CD14-positive monocyte (primary cell): ENCODE results near the gene BLM. TPM values are rescaled to one million over a fixed set of nuclear protein-coding genes. Genes with fewer than 3 reads are reported as not detected.
A peak's percentile ranks its signal among the peaks of the same experiment; 100 is the strongest.

Source experiments
- DNase-seq, 3 donors: peaks; one replicate each; pipeline ENCODE4 v3.0.0-alpha.2; 2011 to 2022
- H2AFZ ChIP-seq: 2 replicates; pipeline ENCODE4 v1.6.0; 2012; ENCODE audit warnings: mild to moderate bottlenecking, low read depth, low read length, inconsistent platforms; ENCODE audit not compliant: insufficient read depth, poor library complexity, severe bottlenecking
- H3K27ac ChIP-seq, 2 donors: 1 replicate in 1 of 2; 2 replicates in 1 of 2; pipeline ENCODE4 v1.5.1; 2012 to 2013; ENCODE audit warnings: low read length in 2 of 2, control low read depth in 1 of 2, inconsistent platforms in 1 of 2, low read depth in 1 of 2, mild to moderate bottlenecking in 1 of 2
- H3K27me3 ChIP-seq, 2 donors: one replicate each; pipeline versions ENCODE4 v1.6.0 to v1.6.1; 2011 to 2013; ENCODE audit warnings: low read length in 2 of 2; ENCODE audit not compliant: control insufficient read depth in 2 of 2, insufficient read depth in 2 of 2
- H3K36me3 ChIP-seq, 2 donors: replicated peaks in 1 of 2; 1 replicate in 1 of 2; 2 replicates in 1 of 2; pipeline versions ENCODE4 v1.5.1 to v1.6.1; 2012 to 2013; ENCODE audit warnings: low read length in 2 of 2, control low read depth in 1 of 2, inconsistent platforms in 1 of 2, mild to moderate bottlenecking in 1 of 2; ENCODE audit not compliant: insufficient read depth in 2 of 2, control insufficient read depth in 1 of 2
- H3K4me1 ChIP-seq, 2 donors: 1 replicate in 1 of 2; 2 replicates in 1 of 2; pipeline versions ENCODE4 v1.5.1 to v1.6.1; 2012 to 2013; ENCODE audit warnings: low read length in 2 of 2, control low read depth in 1 of 2, inconsistent platforms in 1 of 2, mild to moderate bottlenecking in 1 of 2, moderate library complexity in 1 of 2; ENCODE audit not compliant: insufficient read depth in 2 of 2, control insufficient read depth in 1 of 2
- H3K4me2 ChIP-seq: replicated peaks from 2 replicates; pipeline ENCODE3; 2012; ENCODE audit warnings: low read length, moderate library complexity, mild to moderate bottlenecking; ENCODE audit not compliant: poor library complexity, severe bottlenecking; ENCODE audit errors: extremely low read depth
- H3K4me3 ChIP-seq, 3 experiments: fragments of 200-600 bp in 1 of 3; sonication (generic) in 1 of 3; replicated peaks in 1 of 3; 1 replicate in 2 of 3; 2 replicates in 1 of 3; pipeline ENCODE4 v1.5.1; 2011 to 2013; ENCODE audit warnings: low read length in 3 of 3, mild to moderate bottlenecking in 3 of 3, control low read depth in 2 of 3, low read depth in 2 of 3, inconsistent platforms in 1 of 3, moderate library complexity in 1 of 3
- H3K79me2 ChIP-seq: 2 replicates; pipeline ENCODE4 v1.6.0; 2012; ENCODE audit warnings: mild to moderate bottlenecking, control low read depth, inconsistent platforms, low read length, moderate library complexity; ENCODE audit not compliant: insufficient read depth
- H3K9ac ChIP-seq: 2 replicates; pipeline ENCODE4 v1.6.0; 2017; ENCODE audit warnings: low read length, mild to moderate bottlenecking; ENCODE audit not compliant: insufficient read depth, poor library complexity, severe bottlenecking
- H3K9me3 ChIP-seq, 2 donors: replicated peaks in 1 of 2; 1 replicate in 1 of 2; 2 replicates in 1 of 2; pipeline versions ENCODE4 v1.5.1 to v1.6.1; 2012 to 2013; ENCODE audit warnings: low read length in 2 of 2, control low read depth in 1 of 2; ENCODE audit not compliant: control insufficient read depth in 1 of 2, insufficient read depth in 1 of 2
- H4K20me1 ChIP-seq: 2 replicates; pipeline ENCODE4 v1.6.0; 2012; ENCODE audit warnings: mild to moderate bottlenecking, low read length, control low read depth, moderate library complexity; ENCODE audit not compliant: insufficient read depth
- H3K27ac Mint-ChIP-seq, 7 donors: one replicate each; pipeline ENCODE4 v1.8.0; 2020; ENCODE audit warnings: mild to moderate bottlenecking in 7 of 7, mixed read lengths in 7 of 7, moderate library complexity in 6 of 7, inconsistent platforms in 2 of 7
- H3K27me3 Mint-ChIP-seq, 3 donors: one replicate each; pipeline ENCODE4 v1.8.0; 2021 to 2022; ENCODE audit warnings: low read depth in 3 of 3, mild to moderate bottlenecking in 3 of 3, mixed read lengths in 3 of 3, moderate library complexity in 3 of 3, inconsistent platforms in 1 of 3
- H3K36me3 Mint-ChIP-seq, 2 donors: one replicate each; pipeline ENCODE4 v1.8.0; 2020; ENCODE audit warnings: mixed read lengths in 2 of 2, inconsistent platforms in 1 of 2, mild to moderate bottlenecking in 1 of 2
- H3K4me1 Mint-ChIP-seq: one replicate; pipeline ENCODE4 v1.8.0; 2020; ENCODE audit warnings: mild to moderate bottlenecking, mixed read lengths
- H3K4me3 Mint-ChIP-seq, 2 donors: one replicate each; pipeline ENCODE4 v1.8.0; 2020; ENCODE audit warnings: mild to moderate bottlenecking in 2 of 2, mixed read lengths in 2 of 2, moderate library complexity in 1 of 2
- H3K9me3 Mint-ChIP-seq, 7 donors: one replicate each; pipeline ENCODE4 v1.8.0; 2020 to 2022; ENCODE audit warnings: mixed read lengths in 7 of 7, mild to moderate bottlenecking in 6 of 7, moderate library complexity in 6 of 7, inconsistent platforms in 2 of 7
- WGBS: methylation state at CpG from one replicate; pipeline ENCODE4 v1.1.5; 2013; ENCODE audit warnings: missing lambda C conversion rate; ENCODE audit not compliant: insufficient coverage; 5-methylcytosine and 5-hydroxymethylcytosine counted together
- intact Hi-C, 2 donors: fragments of 100-400 bp; cut with micrococcal nuclease; formaldehyde crosslinking; loops; one replicate each; pipeline versions ENCODE4 v1.15.0 to v1.15.1; 2023
- polyA plus RNA-seq, 3 donors: library from polyadenylated mRNA; depleted of rRNA in 1 of 3; unstranded in 2 of 3; stranded (reverse) in 1 of 3; fragments of 300-500 nt in 2 of 3; fragments of >200 nt in 1 of 3; fragmentation: Illumina TruSeq in 2 of 3; gene quantifications; 1 replicate in 2 of 3; 2 replicates in 1 of 3; pipeline ENCODE4 v1.2.3, GENCODE V29; 2012 to 2021
- TF ChIP-seq, protein P1 (sequence below): fragments of 200-600 bp; IDR thresholded peaks from one replicate; pipeline ENCODE4 v1.8.0; 2022; ENCODE audit warnings: antibody characterized with exemption, mild to moderate bottlenecking

Gene BLM
- polyA plus RNA-seq, 3 donors, result 0.69 to 2.3 (median 1.2) TPM

DNA sequence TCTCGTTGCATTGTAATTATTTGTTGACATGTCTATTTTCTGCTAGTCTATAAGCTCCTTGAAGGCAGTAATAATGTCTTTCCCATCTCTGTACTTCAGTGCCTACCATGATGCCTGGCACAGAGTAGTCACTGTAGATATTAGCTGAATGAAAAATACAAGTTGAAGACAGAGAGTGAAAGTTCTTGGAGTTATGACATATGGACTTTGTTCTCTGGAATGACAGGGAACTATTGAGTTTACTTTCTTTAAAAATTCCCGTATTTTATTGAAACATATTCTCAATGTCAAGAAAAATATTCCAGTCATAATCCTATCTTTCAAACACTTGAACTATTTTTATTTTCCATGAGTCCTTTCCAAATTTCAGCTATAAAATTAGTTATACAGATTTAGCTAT, 3.0 kb downstream of the BLM start:
- no peak for DNase-seq
- H3K9me3 ChIP-seq, result no peaks in the 10 kb centered on the region
- Mint-ChIP-seq H3K9me3 (peaks cover 0 to 2% (median 0%) of the 10 kb centered on the region in 7 donors), H3K27ac (peak overlapping the region in 1 of 7 donors; percentile 75), H3K27me3 (peaks cover 0 to 2% (median 0%) of the 10 kb centered on the region in 3 donors), H3K36me3 (peaks cover 3 to 10% of the 10 kb centered on the region in 2 donors), H3K4me1 (peaks cover 32% of the 10 kb centered on the region), H3K4me3 (no peak overlapping the region)
- no peak overlapping the region for H3K27ac ChIP-seq
- TF ChIP-seq, protein P1, sequence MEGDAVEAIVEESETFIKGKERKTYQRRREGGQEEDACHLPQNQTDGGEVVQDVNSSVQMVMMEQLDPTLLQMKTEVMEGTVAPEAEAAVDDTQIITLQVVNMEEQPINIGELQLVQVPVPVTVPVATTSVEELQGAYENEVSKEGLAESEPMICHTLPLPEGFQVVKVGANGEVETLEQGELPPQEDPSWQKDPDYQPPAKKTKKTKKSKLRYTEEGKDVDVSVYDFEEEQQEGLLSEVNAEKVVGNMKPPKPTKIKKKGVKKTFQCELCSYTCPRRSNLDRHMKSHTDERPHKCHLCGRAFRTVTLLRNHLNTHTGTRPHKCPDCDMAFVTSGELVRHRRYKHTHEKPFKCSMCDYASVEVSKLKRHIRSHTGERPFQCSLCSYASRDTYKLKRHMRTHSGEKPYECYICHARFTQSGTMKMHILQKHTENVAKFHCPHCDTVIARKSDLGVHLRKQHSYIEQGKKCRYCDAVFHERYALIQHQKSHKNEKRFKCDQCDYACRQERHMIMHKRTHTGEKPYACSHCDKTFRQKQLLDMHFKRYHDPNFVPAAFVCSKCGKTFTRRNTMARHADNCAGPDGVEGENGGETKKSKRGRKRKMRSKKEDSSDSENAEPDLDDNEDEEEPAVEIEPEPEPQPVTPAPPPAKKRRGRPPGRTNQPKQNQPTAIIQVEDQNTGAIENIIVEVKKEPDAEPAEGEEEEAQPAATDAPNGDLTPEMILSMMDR, result no peak
- H3K79me2 ChIP-seq, result peaks cover 86% of the 10 kb centered on the region
- intact Hi-C loops, result no loop called here
- no peak overlapping the region for H2AFZ ChIP-seq
- H4K20me1 ChIP-seq, result no peaks in the 10 kb centered on the region
- H3K4me2 ChIP-seq, result no peak overlapping the region
- whole genome bisulfite sequencing, result no CpG with 5 or more reads among the region's 2 CpGs
- H3K4me1 ChIP-seq, result peaks cover 13 to 27% of the 10 kb centered on the region in 2 donors
- H3K9ac ChIP-seq, result no peak overlapping the region
- no peak overlapping the region for H3K4me3 ChIP-seq
- no peaks in the 10 kb centered on the region for H3K27me3 ChIP-seq
- H3K36me3 ChIP-seq, result no peaks in the 10 kb centered on the region

DNA sequence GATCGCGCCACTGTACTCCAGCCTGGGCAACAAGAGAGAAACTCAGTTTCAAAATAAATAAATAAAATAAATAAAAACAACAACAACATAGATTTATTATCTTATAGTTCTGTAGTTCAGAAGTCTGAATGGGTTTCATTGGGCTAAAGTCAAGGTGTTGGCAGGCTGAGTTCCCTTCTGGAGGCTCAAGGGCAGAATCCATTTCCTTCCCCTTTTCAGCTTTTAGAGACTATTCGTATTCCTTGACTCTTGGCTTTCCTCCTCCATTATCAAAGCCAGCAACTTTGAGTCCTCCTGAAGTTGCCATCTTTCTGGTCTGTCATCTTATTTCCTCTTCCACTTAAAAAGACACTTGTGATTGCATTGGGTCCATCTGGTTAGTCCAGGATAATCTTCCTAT, 12.1 kb downstream of the BLM start:
- Histone ChIP-seq H3K9ac (no peak overlapping the region), H3K4me3 (no peak overlapping the region), H3K79me2 (peaks cover 99% of the 10 kb centered on the region), H3K36me3 (no peaks in the 10 kb centered on the region), H4K20me1 (no peaks in the 10 kb centered on the region), H3K4me2 (peak overlapping the region; percentile 39), H3K9me3 (no peaks in the 10 kb centered on the region), H2AFZ (no peak overlapping the region), H3K27me3 (no peaks in the 10 kb centered on the region), H3K4me1 (peaks cover 17 to 30% of the 10 kb centered on the region in 2 donors), H3K27ac (peak overlapping the region in 1 of 2 donors; percentile 60)
- peaks cover 0 to 3% (median 0%) of the 10 kb centered on the region in 3 donors for H3K27me3 Mint-ChIP-seq
- peaks cover 0 to 9% (median 2%) of the 10 kb centered on the region in 7 donors for H3K9me3 Mint-ChIP-seq
- H3K4me1 Mint-ChIP-seq, result peaks cover 33% of the 10 kb centered on the region
- no CpG with 5 or more reads among the region's 3 CpGs for WGBS
- TF ChIP-seq, protein P1, result no peak
- H3K27ac Mint-ChIP-seq, result peak overlapping the region in 2 of 7 donors; percentile 8 to 72
- peak in 2 of 3 donors; percentile 32 to 56 for DNase-seq
- no peak overlapping the region for H3K4me3 Mint-ChIP-seq
- intact Hi-C loops, result no loop called here
- peaks cover 7 to 13% of the 10 kb centered on the region in 2 donors for H3K36me3 Mint-ChIP-seq
